D721Med (cell line): Measurements from ENCODE around the gene SBNO1.
"Not testable (repeated sequence)": the region's sequence is repeated elsewhere in the genome, so short reads cannot be mapped to it uniquely, and the experiment has no call there.

Source experiments
- DNase-seq: peaks from one replicate; pipeline ENCODE4 v3.0.0; 2011; ENCODE audit warnings: low spot score; ENCODE audit not compliant: insufficient read length
- FAIRE-seq: peaks from 2 replicates; lab custom pipeline; 2011; peaks lifted over from hg19 to GRCh38; lab: Jason Lieb, UNC
- CTCF ChIP-seq: IDR thresholded peaks from 2 replicates; pipeline ENCODE4 v1.5.1; 2012; ENCODE audit warnings: mild to moderate bottlenecking, control low read depth; ENCODE audit not compliant: insufficient read depth; ENCODE audit errors: missing control alignments

The SBNO1 gene

GRCh38 chr12:123369229-123369628, 4.6 kb upstream of the SBNO1 start:
- TF ChIP-seq CTCF, result no peak
- DNase-seq, result no peak
- FAIRE-seq, result no peak

GRCh38 chr12:123368431-123368830, 3.8 kb upstream of the SBNO1 start:
- not testable (repeated sequence) for DNase-seq, FAIRE-seq

GRCh38 chr12:123367511-123367910, 2.9 kb upstream of the SBNO1 start:
- no peak for FAIRE-seq
- DNase-seq, result no peak

GRCh38 chr12:123365025-123365917, 624 bp upstream of the SBNO1 start:
- no peak for FAIRE-seq
- TF ChIP-seq CTCF, result peak; percentile 80
- DNase-seq, result peak; percentile 90

More at GRCh38 chr12:123367511-123367910, 2.9 kb upstream of the SBNO1 start:
- TF ChIP-seq CTCF, result no peak

GRCh38 chr12:123363740-123364531, 711 bp downstream of the SBNO1 start:
- no peak for FAIRE-seq
- no peak for TF ChIP-seq CTCF

GRCh38 chr12:123363390-123363739, 1.3 kb downstream of the SBNO1 start:
- no peak for DNase-seq
- FAIRE-seq, result no peak
- TF ChIP-seq CTCF, result no peak

More at GRCh38 chr12:123363740-123364531, 711 bp downstream of the SBNO1 start:
- no peak for DNase-seq

GRCh38 chr12:123358035-123358434, 6.6 kb downstream of the SBNO1 start:
- TF ChIP-seq CTCF, result no peak
- no peak for DNase-seq
- no peak for FAIRE-seq
